Measurements from ENCODE around the gene PIK3R1. TPM values are rescaled to one million over a fixed set of nuclear protein-coding genes. Genes with fewer than 3 reads are reported as not detected.

Gene PIK3R1
- total and polyA plus RNA-seq, 2 experiments from 2014 or later: 5.9 to 9.8 TPM

- H4K20me1 ChIP-seq (replicated peaks; ENCODE audit: insufficient read depth): no peaks in the 10 kb centered on the region
- H3K27ac Mint-ChIP-seq: no peak overlapping the region
- H2AFZ ChIP-seq: no peak overlapping the region
- no peak overlapping the region for H3K4me3 Mint-ChIP-seq
- peaks cover 10% of the 10 kb centered on the region; the same call in 2 of the 3 replicates for H3K4me1 Mint-ChIP-seq
- no peaks in the 10 kb centered on the region for H3F3A ChIP-seq (replicated peaks; ENCODE audit: low read depth)
- no peaks in the 10 kb centered on the region for H3K27me3 ChIP-seq (ENCODE audit: insufficient read depth)
- peaks cover 8% of the 10 kb centered on the region; the same call in 1 of the 2 replicates for H3K36me3 ChIP-seq (ENCODE audit: insufficient read depth)
- peaks cover 2% of the 10 kb centered on the region; the same call in 1 of the 2 replicates for H3K4me1 ChIP-seq (ENCODE audit: insufficient read depth)
- no peaks in the 10 kb centered on the region for H3K9me3 Mint-ChIP-seq
- TF ChIP-seq CTCF (conservative IDR thresholded peaks at IDR 0.05; ENCODE audit: low read depth in 2 of 2) (no peak), ZNF331 (CRISPR knock-in tag; IDR thresholded peaks at IDR 0.05; ENCODE audit: low read depth) (no peak), CREB1 (CRISPR knock-in tag; IDR thresholded peaks at IDR 0.05; ENCODE audit: low read depth) (no peak), ETS1 (IDR thresholded peaks at IDR 0.05) (no peak), NANOG (IDR thresholded peaks at IDR 0.05; ENCODE audit: borderline replicate concordance) (no peak), ZNF114 (CRISPR knock-in tag; IDR thresholded peaks at IDR 0.05) (no peak), STAT1 (IDR thresholded peaks at IDR 0.05; ENCODE audit: unreplicated experiment) (no peak), EZH2phosphoT487 (IDR thresholded peaks at IDR 0.05; ENCODE audit: unreplicated experiment) (no peak), JUNB (IDR thresholded peaks at IDR 0.05; ENCODE audit: unreplicated experiment) (no peak), REST (IDR thresholded peaks at IDR 0.05; ENCODE audit: unreplicated experiment) (no peak), EZH2 (IDR thresholded peaks at IDR 0.05; ENCODE audit: low read depth, unreplicated experiment) (no peak), ZNF462 (CRISPR knock-in tag; IDR thresholded peaks at IDR 0.05) (no peak), POLR2AphosphoS5 (IDR thresholded peaks at IDR 0.05; ENCODE audit: low read depth) (no peak)
- no peaks in the 10 kb centered on the region for H3K9me2 ChIP-seq (ENCODE audit: insufficient read depth)
- no peak for ATAC-seq
- no peak overlapping the region for H3K4me2 ChIP-seq
- H3K36me3 Mint-ChIP-seq (ENCODE audit: low read depth): peaks cover 18% of the 10 kb centered on the region
- no peaks in the 10 kb centered on the region for H3K27me3 Mint-ChIP-seq (ENCODE audit: insufficient read depth, low read depth, poor library complexity)
- H3K79me2 ChIP-seq (replicated peaks; ENCODE audit: insufficient read depth): no peaks in the 10 kb centered on the region
- DNase-seq (ENCODE audit: low spot score): no peak
- no peak overlapping the region for H3K27ac ChIP-seq (ENCODE audit: low read depth)
- no peak overlapping the region for H3K4me3 ChIP-seq
Measured at GRCh38 chr5:68282001-68282400, 66.4 kb downstream of the PIK3R1 start.
